Measurements from ENCODE around the gene GPC3.

DNA sequence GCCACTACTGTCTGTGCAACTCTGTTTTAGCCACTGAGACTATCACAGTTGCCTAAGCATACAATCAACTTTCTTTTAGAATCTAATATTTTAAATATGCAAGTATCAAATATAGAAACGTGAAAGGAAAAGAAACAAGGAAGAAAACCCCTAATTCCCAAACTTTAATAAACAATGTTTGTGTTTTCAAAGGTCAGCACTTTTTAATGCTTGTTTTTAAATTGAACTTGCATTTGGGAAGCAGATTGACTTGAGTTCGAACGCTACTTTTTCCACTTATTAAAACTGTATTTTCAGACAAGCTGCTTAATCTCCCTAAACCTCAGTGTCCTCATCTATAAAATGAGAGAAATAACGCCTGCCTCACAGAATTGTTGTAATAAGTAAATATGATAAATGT is 384.3 kb downstream of the GPC3 start:
- TF ChIP-seq, protein P1, sequence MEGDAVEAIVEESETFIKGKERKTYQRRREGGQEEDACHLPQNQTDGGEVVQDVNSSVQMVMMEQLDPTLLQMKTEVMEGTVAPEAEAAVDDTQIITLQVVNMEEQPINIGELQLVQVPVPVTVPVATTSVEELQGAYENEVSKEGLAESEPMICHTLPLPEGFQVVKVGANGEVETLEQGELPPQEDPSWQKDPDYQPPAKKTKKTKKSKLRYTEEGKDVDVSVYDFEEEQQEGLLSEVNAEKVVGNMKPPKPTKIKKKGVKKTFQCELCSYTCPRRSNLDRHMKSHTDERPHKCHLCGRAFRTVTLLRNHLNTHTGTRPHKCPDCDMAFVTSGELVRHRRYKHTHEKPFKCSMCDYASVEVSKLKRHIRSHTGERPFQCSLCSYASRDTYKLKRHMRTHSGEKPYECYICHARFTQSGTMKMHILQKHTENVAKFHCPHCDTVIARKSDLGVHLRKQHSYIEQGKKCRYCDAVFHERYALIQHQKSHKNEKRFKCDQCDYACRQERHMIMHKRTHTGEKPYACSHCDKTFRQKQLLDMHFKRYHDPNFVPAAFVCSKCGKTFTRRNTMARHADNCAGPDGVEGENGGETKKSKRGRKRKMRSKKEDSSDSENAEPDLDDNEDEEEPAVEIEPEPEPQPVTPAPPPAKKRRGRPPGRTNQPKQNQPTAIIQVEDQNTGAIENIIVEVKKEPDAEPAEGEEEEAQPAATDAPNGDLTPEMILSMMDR (conservative IDR thresholded peaks at IDR 0.05; ENCODE audit: low read depth in 2 of 2): no peak
- TF ChIP-seq JUNB (IDR thresholded peaks at IDR 0.05; ENCODE audit: unreplicated experiment) (no peak), EZH2 (IDR thresholded peaks at IDR 0.05; ENCODE audit: low read depth, unreplicated experiment) (no peak)

Data from GM23338 (cell line).